ENCODE data around the gene NTN5. TPM values are rescaled to one million over a fixed set of nuclear protein-coding genes. Genes with fewer than 3 reads are reported as not detected.

The NTN5 gene
- total and polyA plus RNA-seq, 2 of the 4 experiments (the other 2 are of a cell fraction): 0.19 TPM; not detected in 1

DNA sequence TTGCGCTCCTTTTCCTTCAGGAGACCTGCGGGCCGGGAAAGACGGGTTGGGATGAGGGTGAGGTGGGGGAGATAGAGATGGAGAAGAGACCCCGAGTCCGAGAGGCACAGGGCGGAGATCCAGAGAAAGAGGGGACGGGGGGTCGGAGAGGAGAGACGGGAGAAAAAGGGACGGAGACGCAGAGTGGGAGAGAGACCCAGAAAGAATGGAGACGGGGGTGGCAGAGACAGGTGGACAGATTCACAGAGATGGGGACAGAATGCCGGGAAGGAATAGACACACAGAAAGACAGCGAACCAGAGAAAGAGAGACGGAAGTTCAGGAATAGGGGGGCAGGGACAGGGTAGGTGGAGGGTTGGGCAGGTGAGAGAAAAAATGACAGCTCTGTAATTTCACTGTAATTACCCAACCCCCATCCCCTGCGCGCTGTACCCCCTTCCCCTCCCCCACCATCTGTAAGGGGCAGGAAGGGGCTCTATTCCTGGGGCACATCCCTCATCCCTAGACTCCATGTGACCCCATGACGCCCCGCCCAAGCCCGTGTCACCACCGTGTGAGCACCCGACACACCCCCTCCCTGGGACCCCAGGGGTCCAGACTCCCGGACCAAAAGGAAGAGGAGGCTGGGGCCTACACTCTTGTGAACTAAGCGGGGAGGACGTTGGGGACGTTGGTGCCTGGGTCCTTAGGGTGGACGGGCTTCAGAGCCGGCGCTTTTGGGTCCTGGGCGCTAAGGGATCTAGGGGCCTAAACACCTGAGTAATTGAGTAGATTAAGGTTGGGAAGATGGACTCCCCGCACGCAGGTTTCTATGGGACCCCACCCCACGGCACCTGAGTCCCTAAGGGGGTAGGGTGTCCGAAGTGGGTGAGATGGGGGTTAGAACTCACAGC lies 36.6 kb downstream of the NTN5 start:
- Histone ChIP-seq H3K9me3 (ENCODE audit: control insufficient read depth, insufficient read depth, low read length) (no peaks in the 10 kb centered on the region), H4K8ac (ENCODE audit: low read depth in 2 of 2, low read length in 2 of 2) (peak overlapping the region in 1 of 2 experiments; percentile 43; a peak in 1 of 4 replicates), H3K18ac (ENCODE audit: low read depth, low read length) (no peak overlapping the region), H2AK5ac (ENCODE audit: low read depth, low read length) (peak overlapping the region; percentile 78), H3K4ac (ENCODE audit: low read depth, low read length) (peak overlapping the region; percentile 52), H4K91ac (ENCODE audit: insufficient read depth, low read depth, low read length) (no peak overlapping the region; the same call in 1 of the 2 replicates), H2AFZ (replicated peaks; ENCODE audit: low read length, poor library complexity) (peak overlapping the region; percentile 91), H3K4me2 (ENCODE audit: low read depth, low read length) (peak overlapping the region; percentile 91), H3K9ac (ENCODE audit: low read depth, low read length) (peak overlapping the region; percentile 50), H2BK15ac (ENCODE audit: low read depth, low read length) (no peak overlapping the region), H3K23ac (ENCODE audit: low read depth, low read length) (no peak overlapping the region), H3K4me1 (ENCODE audit: control insufficient read depth, insufficient read depth, low read length) (peaks cover 33% of the 10 kb centered on the region), H3K79me1 (ENCODE audit: low read depth in 1 of 2, low read length in 2 of 2) (peaks cover 0 to 18% of the 10 kb centered on the region in 2 experiments; a peak in 3 of 4 replicates), H2BK120ac (ENCODE audit: low read depth, low read length) (no peak overlapping the region), H4K20me1 (ENCODE audit: insufficient read depth, low read length) (peaks cover 4% of the 10 kb centered on the region; the same call in 1 of the 2 replicates), H3K4me3 (ENCODE audit: insufficient read depth, low read depth, low read length) (peak overlapping the region; percentile 62), H2BK20ac (ENCODE audit: low read depth, low read length) (no peak overlapping the region), H2BK5ac (ENCODE audit: low read depth, low read length, poor library complexity, severe bottlenecking) (peak overlapping the region; percentile 18), H3K27me3 (ENCODE audit: control insufficient read depth, insufficient read depth, low read length) (no peaks in the 10 kb centered on the region), H3K56ac (ENCODE audit: extremely low read depth, insufficient read depth, low read length) (no peak overlapping the region), H3K27ac (ENCODE audit: insufficient read depth, low read length) (no peak overlapping the region), H3K36me3 (ENCODE audit: control insufficient read depth, insufficient read depth, low read length) (no peaks in the 10 kb centered on the region; the same call in 1 of the 2 replicates), H4K5ac (ENCODE audit: low read depth, low read length) (no peak overlapping the region), H3K9me1 (ENCODE audit: insufficient read depth, low read length) (peaks cover 25% of the 10 kb centered on the region), H2AK9ac (replicated peaks; ENCODE audit: low read depth, low read length, poor library complexity) (peak overlapping the region; percentile 92), H3K14ac (replicated peaks; ENCODE audit: low read depth, low read length) (no peak overlapping the region)
- no TSS peak for BruUV-seq (replicated peaks)
- dilution Hi-C loops (cut with HindIII; ENCODE audit: low sequenced_read_pairs, unreplicated experiment): no loop called here
- intact Hi-C loops (cut with micrococcal nuclease): no loop called here
- in situ Hi-C loops (cut with MboI; ENCODE audit: low sequenced_read_pairs): no loop called here
- no peak for DNase-seq
- CTCF ChIA-PET: no interaction called here
- POLR2A ChIA-PET (ENCODE audit: unreplicated experiment): interaction anchor here (0.6 kb wide), 1 partner anchor 175 kb away, joined by 3 read pairs; the partner anchor contains the start of gene BCAT2
- no peak for ATAC-seq (ENCODE audit: low read depth)
- 9% methylated on average over 9 of the region's 35 CpGs; no CpG with 5 or more reads in 1 of the 2 experiments for WGBS, 2 experiments (ENCODE audit: extremely low coverage in 2 of 2, insufficient read length in 1 of 2)
- TF ChIP-seq, protein P1, sequence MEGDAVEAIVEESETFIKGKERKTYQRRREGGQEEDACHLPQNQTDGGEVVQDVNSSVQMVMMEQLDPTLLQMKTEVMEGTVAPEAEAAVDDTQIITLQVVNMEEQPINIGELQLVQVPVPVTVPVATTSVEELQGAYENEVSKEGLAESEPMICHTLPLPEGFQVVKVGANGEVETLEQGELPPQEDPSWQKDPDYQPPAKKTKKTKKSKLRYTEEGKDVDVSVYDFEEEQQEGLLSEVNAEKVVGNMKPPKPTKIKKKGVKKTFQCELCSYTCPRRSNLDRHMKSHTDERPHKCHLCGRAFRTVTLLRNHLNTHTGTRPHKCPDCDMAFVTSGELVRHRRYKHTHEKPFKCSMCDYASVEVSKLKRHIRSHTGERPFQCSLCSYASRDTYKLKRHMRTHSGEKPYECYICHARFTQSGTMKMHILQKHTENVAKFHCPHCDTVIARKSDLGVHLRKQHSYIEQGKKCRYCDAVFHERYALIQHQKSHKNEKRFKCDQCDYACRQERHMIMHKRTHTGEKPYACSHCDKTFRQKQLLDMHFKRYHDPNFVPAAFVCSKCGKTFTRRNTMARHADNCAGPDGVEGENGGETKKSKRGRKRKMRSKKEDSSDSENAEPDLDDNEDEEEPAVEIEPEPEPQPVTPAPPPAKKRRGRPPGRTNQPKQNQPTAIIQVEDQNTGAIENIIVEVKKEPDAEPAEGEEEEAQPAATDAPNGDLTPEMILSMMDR (conservative IDR thresholded peaks at IDR 0.05; ENCODE audit: low read depth, low read length): no peak
- TF ChIP-seq FOS (IDR thresholded peaks at IDR 0.05; ENCODE audit: low read depth, low read length): no peak
- no peak for TF ChIP-seq MAZ (IDR thresholded peaks at IDR 0.05; ENCODE audit: borderline replicate concordance, low read depth, low read length)
- TF ChIP-seq POLR2A (IDR thresholded peaks at IDR 0.05; ENCODE audit: low read depth, low read length): no peak
- no peak for TF ChIP-seq SMC3 (IDR thresholded peaks at IDR 0.05; ENCODE audit: low read depth, low read length)
- no peak for TF ChIP-seq CEBPB (IDR thresholded peaks at IDR 0.05; ENCODE audit: low read depth, low read length)
- TF ChIP-seq MAFK (IDR thresholded peaks at IDR 0.05; ENCODE audit: low read depth, low read length): no peak
- TF ChIP-seq NFE2L2 (IDR thresholded peaks at IDR 0.05; ENCODE audit: low read depth, low read length): no peak
- no peak for TF ChIP-seq RFX5 (IDR thresholded peaks at IDR 0.05; ENCODE audit: low read depth, low read length)
- TF ChIP-seq, protein P2, sequence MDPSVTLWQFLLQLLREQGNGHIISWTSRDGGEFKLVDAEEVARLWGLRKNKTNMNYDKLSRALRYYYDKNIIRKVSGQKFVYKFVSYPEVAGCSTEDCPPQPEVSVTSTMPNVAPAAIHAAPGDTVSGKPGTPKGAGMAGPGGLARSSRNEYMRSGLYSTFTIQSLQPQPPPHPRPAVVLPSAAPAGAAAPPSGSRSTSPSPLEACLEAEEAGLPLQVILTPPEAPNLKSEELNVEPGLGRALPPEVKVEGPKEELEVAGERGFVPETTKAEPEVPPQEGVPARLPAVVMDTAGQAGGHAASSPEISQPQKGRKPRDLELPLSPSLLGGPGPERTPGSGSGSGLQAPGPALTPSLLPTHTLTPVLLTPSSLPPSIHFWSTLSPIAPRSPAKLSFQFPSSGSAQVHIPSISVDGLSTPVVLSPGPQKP (IDR thresholded peaks at IDR 0.05; ENCODE audit: borderline replicate concordance, low read depth, low read length): no peak
- TF ChIP-seq MXI1 (IDR thresholded peaks at IDR 0.05; ENCODE audit: borderline replicate concordance, low read depth, low read length): no peak
- TF ChIP-seq, protein P3, sequence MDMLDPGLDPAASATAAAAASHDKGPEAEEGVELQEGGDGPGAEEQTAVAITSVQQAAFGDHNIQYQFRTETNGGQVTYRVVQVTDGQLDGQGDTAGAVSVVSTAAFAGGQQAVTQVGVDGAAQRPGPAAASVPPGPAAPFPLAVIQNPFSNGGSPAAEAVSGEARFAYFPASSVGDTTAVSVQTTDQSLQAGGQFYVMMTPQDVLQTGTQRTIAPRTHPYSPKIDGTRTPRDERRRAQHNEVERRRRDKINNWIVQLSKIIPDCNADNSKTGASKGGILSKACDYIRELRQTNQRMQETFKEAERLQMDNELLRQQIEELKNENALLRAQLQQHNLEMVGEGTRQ (IDR thresholded peaks at IDR 0.05; ENCODE audit: low read depth, low read length): no peak
- TF ChIP-seq RCOR1 (IDR thresholded peaks at IDR 0.05; ENCODE audit: insufficient replicate concordance, low read length): no peak
- TF ChIP-seq BHLHE40 (IDR thresholded peaks at IDR 0.05; ENCODE audit: low read depth, low read length): no peak

Measured in IMR-90 (cell line).